ENCODE data around the gene MED22. TPM values are rescaled to one million over a fixed set of nuclear protein-coding genes. Genes with fewer than 3 reads are reported as not detected.
"Not testable (repeated sequence)": the region's sequence is repeated elsewhere in the genome, so short reads cannot be mapped to it uniquely, and the experiment has no call there.

The MED22 gene
- total and polyA plus RNA-seq, 4 donors, result 11.4 to 32.0 (median 20.1) TPM

DNA sequence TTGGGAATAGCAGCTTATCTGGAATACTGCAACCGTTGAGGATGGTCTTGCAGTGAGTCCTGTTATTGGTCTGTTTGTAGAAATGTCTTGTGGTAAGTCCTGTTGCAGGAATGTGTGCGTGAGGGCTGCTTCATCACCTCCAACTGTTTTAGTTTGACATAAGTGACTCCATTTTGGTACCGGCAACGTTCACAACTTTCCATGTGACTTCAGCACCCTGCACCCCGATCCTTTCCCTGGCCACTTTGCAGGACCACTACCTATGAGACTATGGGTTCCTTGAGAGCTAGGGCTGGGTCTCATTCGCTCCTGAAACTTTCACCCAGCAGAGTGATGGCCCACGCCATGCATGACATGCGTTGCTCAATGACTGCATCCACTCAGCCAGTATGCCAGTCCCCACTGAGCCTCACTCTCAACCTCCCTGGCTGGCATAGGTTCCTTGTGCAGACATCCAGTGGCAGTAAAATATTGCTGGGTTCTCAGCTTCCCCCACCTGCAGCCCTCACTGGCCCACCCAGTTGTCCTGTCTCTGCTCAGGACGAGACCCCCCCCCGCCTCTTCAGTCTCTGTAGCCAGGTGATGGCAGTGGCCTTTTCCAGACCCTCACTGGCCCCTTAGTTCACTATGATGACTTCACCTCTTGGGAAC is 20.0 kb downstream of the MED22 start:
- ATAC-seq (ENCODE audit: insufficient read depth, low FRiP score), result no peak
- WGBS, 2 donors, result 91 to 95% methylated on average over 10 of the region's 10 CpGs

DNA sequence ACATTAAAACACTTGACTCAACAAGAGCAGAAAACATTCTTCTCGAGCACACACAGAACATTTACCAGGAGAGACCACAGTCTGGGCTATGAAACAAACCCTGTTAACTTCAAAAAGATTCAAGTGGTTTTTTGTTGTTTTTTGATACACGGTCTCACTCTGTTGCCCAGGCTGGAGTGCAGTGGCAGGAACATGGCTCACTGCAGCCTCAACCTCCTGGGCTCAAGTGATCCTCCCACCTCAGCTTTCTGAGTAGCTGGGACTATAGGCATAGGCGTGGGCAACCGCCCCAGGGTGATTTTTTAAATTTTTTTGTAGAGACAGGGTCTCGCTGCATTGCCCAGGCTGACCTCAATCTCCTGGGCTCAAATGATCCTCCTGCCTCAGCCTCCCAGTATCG is 20.9 kb downstream of the MED22 start:
- H3K9me3 ChIP-seq (ENCODE audit: control insufficient read depth in 4 of 4, insufficient read depth in 3 of 4, low read length in 3 of 4); DNase-seq; H3K27me3 ChIP-seq (ENCODE audit: control insufficient read depth in 3 of 3, insufficient read depth in 3 of 3, low read length in 2 of 3); H3K4me1 ChIP-seq (ENCODE audit: control insufficient read depth in 5 of 5, insufficient read depth in 5 of 5, low read length in 5 of 5); H3K27ac ChIP-seq (ENCODE audit: low read depth in 1 of 2, low read length in 1 of 2); ATAC-seq (ENCODE audit: insufficient read depth, low FRiP score); H3K9ac ChIP-seq (ENCODE audit: insufficient read depth in 1 of 2, low read length in 2 of 2); H3K4me3 ChIP-seq: not testable (repeated sequence)
- WGBS, 2 donors, result 76 to 88% methylated on average over 6 of the region's 6 CpGs
- H3K36me3 ChIP-seq (ENCODE audit: control insufficient read depth in 4 of 4, insufficient read depth in 4 of 4, low read length in 4 of 4), result peaks cover 0 to 15% (median 8%) of the 10 kb centered on the region in 4 donors

More for the DNA sequence above, 20.0 kb downstream of the MED22 start:
- peaks cover 2 to 24% (median 13%) of the 10 kb centered on the region in 4 donors for H3K36me3 ChIP-seq (ENCODE audit: control insufficient read depth in 4 of 4, insufficient read depth in 4 of 4, low read length in 4 of 4)
- no peaks in the 10 kb centered on the region for H3K4me1 ChIP-seq (ENCODE audit: control insufficient read depth in 5 of 5, insufficient read depth in 5 of 5, low read length in 5 of 5)
- H3K4me3 ChIP-seq, result no peak overlapping the region
- DNase-seq, result no peak
- H3K27me3 ChIP-seq (ENCODE audit: control insufficient read depth in 3 of 3, insufficient read depth in 3 of 3, low read length in 2 of 3), result no peaks in the 10 kb centered on the region
- H3K9me3 ChIP-seq (ENCODE audit: control insufficient read depth in 4 of 4, insufficient read depth in 3 of 4, low read length in 3 of 4), result peaks cover 0 to 2% (median 0%) of the 10 kb centered on the region in 4 donors
- TF ChIP-seq, protein P1, sequence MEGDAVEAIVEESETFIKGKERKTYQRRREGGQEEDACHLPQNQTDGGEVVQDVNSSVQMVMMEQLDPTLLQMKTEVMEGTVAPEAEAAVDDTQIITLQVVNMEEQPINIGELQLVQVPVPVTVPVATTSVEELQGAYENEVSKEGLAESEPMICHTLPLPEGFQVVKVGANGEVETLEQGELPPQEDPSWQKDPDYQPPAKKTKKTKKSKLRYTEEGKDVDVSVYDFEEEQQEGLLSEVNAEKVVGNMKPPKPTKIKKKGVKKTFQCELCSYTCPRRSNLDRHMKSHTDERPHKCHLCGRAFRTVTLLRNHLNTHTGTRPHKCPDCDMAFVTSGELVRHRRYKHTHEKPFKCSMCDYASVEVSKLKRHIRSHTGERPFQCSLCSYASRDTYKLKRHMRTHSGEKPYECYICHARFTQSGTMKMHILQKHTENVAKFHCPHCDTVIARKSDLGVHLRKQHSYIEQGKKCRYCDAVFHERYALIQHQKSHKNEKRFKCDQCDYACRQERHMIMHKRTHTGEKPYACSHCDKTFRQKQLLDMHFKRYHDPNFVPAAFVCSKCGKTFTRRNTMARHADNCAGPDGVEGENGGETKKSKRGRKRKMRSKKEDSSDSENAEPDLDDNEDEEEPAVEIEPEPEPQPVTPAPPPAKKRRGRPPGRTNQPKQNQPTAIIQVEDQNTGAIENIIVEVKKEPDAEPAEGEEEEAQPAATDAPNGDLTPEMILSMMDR (IDR thresholded peaks at IDR 0.05; ENCODE audit: control extremely low read depth, extremely low read depth), result no peak
- no peak overlapping the region for H3K9ac ChIP-seq (ENCODE audit: insufficient read depth in 1 of 2, low read length in 2 of 2)
- H3K27ac ChIP-seq (ENCODE audit: low read depth in 1 of 2, low read length in 1 of 2), result no peak overlapping the region

DNA sequence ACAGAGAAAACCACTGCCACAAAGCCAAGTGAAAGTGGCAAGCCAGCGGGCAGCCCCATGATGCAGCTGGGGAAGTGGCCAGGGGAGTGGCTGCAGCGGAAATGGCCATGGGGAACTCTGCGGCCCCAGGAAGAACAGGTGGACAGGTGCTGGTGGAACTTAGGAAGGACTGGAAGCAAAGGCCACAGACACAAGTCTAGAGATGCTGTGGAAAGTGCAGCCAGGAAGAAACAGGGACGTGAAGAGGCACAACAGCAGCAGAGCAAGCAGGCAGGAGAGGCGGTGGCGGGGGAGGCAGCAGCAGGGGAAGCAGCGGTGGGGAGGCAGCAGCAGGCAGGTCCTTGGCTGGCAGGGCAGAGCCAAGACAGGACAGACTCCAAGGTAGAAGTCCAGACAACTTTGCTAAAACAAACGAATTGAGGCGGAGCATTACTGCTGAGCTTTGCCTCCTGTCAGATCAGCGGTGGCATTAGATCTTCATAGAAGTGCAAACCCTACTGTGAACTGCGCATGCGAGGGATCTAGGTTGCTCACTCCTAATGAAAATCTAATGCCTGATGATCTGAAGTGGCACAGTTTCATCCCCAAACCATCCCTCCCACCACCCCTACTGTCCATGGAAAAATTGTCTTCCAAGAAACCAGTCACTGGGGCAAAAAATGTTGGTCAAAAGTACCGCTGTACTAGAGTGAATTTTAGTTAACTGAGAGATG is 23.8 kb downstream of the MED22 start:
- DNase-seq (no peak), ATAC-seq (ENCODE audit: insufficient read depth, low FRiP score) (no peak)
- 86 to 88% methylated on average over 13 of the region's 13 CpGs for WGBS, 2 donors
- Histone ChIP-seq H3K27ac (ENCODE audit: low read depth in 1 of 2, low read length in 1 of 2) (no peak overlapping the region), H3K9me3 (ENCODE audit: control insufficient read depth in 4 of 4, insufficient read depth in 3 of 4, low read length in 3 of 4) (peaks cover 0 to 3% (median 0%) of the 10 kb centered on the region in 4 donors), H3K4me3 (no peak overlapping the region), H3K9ac (ENCODE audit: insufficient read depth in 1 of 2, low read length in 2 of 2) (no peak overlapping the region), H3K4me1 (ENCODE audit: control insufficient read depth in 5 of 5, insufficient read depth in 5 of 5, low read length in 5 of 5) (no peaks in the 10 kb centered on the region), H3K36me3 (ENCODE audit: control insufficient read depth in 4 of 4, insufficient read depth in 4 of 4, low read length in 4 of 4) (no peaks in the 10 kb centered on the region), H3K27me3 (ENCODE audit: control insufficient read depth in 3 of 3, insufficient read depth in 3 of 3, low read length in 2 of 3) (no peaks in the 10 kb centered on the region)
- TF ChIP-seq, protein P1 (IDR thresholded peaks at IDR 0.05; ENCODE audit: control extremely low read depth, extremely low read depth), result no peak

DNA sequence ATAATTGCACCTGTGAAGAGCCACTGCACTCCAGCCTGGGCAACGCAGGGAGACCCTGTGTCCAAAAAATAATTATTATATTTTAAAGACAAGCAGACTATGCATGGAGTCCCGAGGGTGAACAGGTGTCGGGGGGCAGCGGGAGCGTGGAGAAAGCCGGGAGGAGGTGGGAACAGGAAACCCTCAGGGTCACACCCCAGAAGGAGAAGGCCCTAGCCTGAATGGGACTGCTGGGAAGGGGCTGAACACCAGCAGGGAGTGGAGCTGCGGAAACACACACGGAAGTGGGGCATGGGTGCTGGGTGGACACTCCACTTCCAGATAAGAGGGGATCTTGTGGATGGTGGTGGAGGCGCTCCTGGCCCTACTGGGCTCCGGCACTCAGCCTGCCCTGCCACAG is 24.7 kb downstream of the MED22 start:
- TF ChIP-seq, protein P1 (IDR thresholded peaks at IDR 0.05; ENCODE audit: control extremely low read depth, extremely low read depth), result no peak
- ATAC-seq (ENCODE audit: insufficient read depth, low FRiP score) (no peak), DNase-seq (no peak)
- Histone ChIP-seq H3K9ac (ENCODE audit: insufficient read depth in 1 of 2, low read length in 2 of 2) (no peak overlapping the region), H3K36me3 (ENCODE audit: control insufficient read depth in 4 of 4, insufficient read depth in 4 of 4, low read length in 4 of 4) (no peaks in the 10 kb centered on the region), H3K4me1 (ENCODE audit: control insufficient read depth in 5 of 5, insufficient read depth in 5 of 5, low read length in 5 of 5) (no peaks in the 10 kb centered on the region), H3K27ac (ENCODE audit: low read depth in 1 of 2, low read length in 1 of 2) (no peak overlapping the region), H3K9me3 (ENCODE audit: control insufficient read depth in 4 of 4, insufficient read depth in 3 of 4, low read length in 3 of 4) (peaks cover 0 to 3% (median 0%) of the 10 kb centered on the region in 4 donors), H3K4me3 (no peak overlapping the region), H3K27me3 (ENCODE audit: control insufficient read depth in 3 of 3, insufficient read depth in 3 of 3, low read length in 2 of 3) (no peaks in the 10 kb centered on the region)
- 84 to 88% methylated on average over 10 of the region's 10 CpGs for WGBS, 2 donors
